GM21717 (cell line): ENCODE results near the gene CFAP92.

Experiments
- ATAC-seq: cut with Tn5 transposase; IDR thresholded peaks from one replicate; pipeline ENCODE4 v1.9.1; 2021; ENCODE audit warnings: mild to moderate bottlenecking, moderate library complexity; ENCODE audit not compliant: unreplicated experiment

Gene CFAP92

GRCh38 chr3:128993461-128994172 lies at the start of gene CFAP92:
TSS of gene CFAP92 (minus strand) at chr3:128994076. CDS start at chr3:128993304, 772 bp downstream.
- peak; percentile 87 for ATAC-seq

DNA sequence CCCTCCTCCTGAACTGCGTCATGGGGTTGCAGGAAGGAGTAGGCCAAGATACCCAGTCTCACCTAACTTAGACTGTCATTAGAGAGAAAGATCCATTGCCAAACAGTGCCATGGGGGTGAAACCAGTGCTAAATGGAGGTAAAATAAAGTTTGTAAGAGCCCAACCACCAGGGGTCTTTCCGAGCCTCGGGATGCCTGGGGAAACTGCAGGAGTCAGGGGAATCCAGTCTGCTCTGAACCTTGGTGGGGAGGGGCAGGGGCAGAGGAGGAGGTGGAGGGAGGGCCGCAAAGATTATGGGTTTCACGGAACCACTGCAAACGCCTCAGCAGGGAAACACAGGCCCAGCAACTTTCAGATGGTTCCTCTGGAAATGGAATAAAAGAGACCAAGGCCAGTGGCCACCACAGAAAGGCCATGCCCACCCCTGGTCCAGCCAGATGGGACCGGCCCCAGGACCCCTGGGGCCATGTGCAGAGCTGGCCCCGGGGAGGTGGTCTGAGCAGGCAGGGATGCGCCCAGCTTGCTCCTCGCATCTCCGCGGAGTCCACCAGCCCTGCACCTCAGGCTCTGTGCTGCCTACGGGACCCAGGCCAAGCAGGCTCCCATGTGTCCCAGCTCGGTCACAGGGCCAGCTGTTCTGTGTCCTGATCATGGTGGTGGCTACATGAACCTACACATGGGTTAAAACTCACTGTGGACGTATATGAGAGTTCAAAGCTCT lies 46.9 kb upstream of the CFAP92 start:
- no peak for ATAC-seq

DNA sequence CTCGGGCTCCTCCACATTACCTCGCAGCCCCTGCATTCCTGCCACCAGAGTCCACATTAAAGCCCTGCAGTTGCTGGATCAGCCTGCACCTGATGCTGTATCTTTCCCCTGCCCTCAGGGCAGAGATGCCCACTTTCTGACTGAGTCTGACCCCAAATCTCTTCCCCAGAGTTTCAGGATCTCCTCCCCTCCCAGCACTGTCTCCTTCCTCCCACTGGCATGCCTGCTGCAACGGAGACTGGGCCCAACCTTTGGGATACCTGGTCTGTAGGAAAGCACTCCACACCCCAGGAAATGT lies 46.1 kb upstream of the CFAP92 start:
- no peak for ATAC-seq

GRCh38 chr3:129039271-129040038 lies 45.6 kb upstream of the CFAP92 start:
- no peak for ATAC-seq

- ATAC-seq, result no peak
These were observed 44.4 kb upstream of the CFAP92 start for GRCh38 chr3:129038121-129038855.

- ATAC-seq, result no peak
These were observed 43.2 kb upstream of the CFAP92 start for GRCh38 chr3:129037093-129037419.

DNA sequence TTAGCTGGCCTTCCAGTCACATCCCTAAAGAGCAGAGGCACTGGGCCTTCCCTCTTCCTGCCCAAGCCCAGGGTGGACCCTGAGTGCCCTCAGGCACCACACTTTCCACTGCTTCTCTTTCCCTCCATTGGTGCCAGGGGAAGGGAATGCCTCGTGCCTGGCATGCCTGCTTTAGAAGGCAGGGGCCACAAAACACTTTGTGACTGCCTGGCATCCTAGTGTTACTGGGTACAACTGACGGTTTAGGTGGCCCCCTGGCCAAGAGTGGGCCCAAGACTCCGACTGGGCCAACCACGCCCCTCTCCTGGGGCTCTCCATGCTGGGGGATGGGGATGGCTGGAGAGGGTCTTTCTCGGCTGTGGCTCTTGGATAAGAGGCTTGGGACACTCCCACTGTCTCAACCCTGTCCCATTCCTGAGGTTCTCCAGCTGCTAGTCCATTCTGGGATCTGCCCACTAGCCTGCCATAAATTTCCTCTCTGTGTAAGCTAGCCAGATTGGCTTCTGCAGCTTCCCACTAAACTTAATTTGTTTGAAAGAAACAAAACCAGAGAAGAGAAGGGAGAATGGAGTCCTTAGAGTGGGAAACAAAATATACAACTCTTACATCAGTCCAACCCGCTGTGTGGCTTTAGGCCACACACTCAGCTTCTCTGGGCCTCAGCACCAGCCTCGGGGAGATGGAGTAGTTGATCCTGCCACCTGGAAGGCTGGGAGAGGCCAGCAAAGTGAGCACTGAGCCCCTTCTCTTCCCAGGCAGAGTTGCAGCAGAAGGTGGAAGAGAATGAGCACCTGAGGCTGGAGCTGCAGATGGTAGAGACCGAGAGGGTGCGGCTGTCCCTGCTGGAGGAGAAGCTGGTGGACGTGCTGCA lies 42.6 kb upstream of the CFAP92 start:
- no peak for ATAC-seq

DNA sequence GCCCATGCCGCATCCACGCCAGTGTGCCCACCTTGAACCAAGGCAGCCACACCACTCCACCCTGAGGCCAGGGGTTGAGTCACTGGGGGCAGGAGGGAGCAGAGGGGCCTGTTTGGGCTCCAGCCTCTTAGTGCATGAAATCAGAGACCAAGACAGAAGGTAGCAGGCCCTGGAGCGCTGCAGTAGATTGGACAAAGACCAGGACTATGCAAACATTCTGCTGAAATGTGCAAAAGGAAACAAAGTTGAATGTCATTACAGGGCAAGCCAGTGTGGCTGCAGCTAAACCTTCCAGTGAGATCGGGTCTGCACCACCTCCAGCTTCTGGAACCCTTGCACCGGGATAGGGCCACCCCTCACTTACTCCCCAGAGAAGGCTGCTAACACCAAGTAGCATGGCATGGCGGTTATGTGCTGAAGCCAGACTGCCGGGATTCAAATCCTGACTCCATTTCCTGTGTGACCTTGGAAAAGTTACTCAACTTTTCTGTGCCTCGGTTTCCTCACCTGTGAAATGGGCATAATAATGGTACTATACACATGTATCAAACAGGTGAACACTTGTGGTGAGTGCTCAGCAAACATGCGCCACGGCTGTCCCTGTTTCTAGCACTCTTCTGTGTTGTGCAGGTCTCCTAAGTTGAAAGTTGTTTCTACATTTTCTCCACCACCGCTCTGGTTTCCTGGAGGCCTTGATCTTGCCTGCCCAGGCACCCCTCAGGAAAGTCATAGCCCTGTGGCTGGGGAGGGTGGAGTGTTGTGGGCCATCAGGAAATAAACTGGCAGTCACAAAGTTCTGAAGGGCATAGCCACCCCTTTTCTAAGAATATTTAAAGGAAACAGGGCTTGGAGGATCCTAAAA lies 41.7 kb upstream of the CFAP92 start:
- ATAC-seq, result no peak

- ATAC-seq, result no peak
These were observed 40.8 kb upstream of the CFAP92 start for GRCh38 chr3:129034642-129035041.

DNA sequence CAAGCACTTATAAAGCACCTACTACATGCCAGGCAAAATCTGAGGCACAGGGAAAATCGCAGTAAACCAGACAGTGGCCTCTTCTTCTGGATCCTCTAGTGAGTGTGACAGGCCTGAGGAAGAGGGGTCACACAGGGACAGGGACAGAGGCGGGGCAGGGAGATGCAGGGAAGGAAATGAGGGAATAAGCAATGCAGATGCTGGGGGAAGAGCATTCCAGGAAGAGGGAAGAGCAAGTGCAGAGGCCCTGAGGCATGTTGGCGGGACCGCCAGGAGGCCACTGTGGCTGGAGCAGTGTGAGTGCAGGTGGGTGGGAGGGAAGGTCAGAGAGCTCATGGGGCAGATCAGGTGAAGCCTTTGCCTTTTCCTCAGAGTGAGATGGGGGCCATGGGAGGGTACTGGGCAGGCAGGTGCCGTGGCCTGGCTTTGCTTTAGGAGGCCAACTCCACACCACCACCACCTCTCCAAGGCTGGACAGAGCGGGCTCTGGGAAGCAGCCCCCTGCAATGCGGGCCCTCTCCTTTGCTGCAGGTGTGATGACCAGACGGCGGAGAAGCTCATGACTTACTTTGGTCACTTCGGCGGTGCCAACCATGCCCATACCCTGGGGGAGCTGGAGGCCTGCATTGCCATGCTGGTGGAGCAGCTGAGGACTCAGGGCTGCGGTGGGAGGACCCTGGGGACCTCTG lies 39.9 kb upstream of the CFAP92 start:
- no peak for ATAC-seq

DNA sequence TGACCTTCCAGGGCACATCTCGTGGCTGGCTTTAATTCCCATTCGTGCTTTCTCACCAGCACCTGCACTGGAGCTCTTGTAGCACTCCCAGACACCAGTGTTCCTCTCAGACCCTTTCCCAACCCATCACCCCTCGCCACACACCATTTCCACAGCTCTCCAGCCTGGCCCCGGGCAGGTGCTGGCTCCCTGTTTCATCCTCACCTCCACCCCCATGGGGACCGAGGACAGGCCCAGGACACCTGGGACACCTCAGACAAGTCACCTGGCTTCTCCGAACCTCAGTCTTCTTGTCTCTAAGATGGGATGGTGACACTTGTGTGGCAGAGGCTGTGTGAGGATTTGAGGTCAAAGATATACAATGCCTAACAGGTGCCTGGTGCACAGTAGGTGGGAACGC lies 39.3 kb upstream of the CFAP92 start:
- no peak for ATAC-seq

DNA sequence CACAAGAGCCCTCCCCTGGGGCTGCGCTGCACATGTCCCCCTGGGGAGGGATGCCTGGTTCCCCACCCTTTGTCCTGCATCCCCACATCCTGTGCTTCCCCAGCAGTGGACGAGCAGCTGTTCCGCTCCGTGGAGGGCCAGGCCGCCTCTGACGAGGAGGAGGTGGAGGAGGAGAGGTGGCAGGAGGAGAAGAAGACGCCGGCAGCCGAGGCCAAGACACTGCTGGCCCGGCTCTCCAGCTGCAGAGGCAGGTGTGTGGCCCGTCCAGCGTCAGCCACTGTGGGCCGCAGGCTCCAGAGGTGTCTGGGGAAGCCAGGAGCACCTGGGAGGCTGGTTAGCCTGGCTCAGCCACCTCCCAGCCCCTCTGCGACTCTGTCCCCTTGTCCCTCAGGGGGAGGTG lies 38.8 kb upstream of the CFAP92 start:
- no peak for ATAC-seq

GRCh38 chr3:129031476-129032215 lies 37.8 kb upstream of the CFAP92 start:
- no peak for ATAC-seq

DNA sequence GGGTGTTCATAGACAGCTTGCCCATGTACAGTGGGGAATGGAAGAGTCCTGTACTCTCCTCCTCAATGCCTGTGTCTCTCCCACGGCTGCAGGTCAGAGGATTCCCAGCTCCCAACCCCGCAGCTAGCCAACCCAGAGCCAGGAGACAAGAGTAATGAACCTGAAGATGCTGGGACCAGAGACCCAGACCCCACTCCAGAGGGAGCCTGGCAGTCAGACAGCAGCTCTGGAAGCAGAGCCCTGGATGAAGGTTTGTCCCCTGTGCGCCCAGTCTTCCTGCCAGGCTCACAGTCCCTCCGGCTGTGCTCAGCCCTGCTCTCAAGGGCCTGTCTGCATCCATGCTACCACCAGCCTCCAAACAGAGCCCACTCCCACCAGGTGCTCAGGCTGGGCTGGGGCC lies 36.7 kb upstream of the CFAP92 start:
- no peak for ATAC-seq

- ATAC-seq, result no peak
These were observed 35.0 kb upstream of the CFAP92 start for GRCh38 chr3:129028866-129029265.

DNA sequence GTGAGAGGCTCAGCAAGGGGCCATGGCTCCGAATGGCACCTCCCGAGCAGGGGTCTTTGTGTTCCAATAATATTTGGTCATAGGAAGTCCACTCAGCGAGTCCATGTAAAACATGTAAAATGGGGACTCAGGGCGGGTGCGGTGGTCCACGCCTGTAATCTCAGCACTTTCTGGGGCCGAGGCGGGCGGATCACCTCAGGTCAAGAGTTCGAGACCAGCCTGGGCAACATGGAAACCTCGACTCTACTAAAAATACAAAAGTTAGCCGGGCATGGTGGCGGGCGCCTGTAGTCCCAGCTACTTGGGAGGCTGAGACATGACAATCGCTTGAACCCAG lies 33.6 kb upstream of the CFAP92 start:
- ATAC-seq, result no peak

- ATAC-seq, result peak; percentile 96
These were observed 33.1 kb upstream of the CFAP92 start for GRCh38 chr3:129026728-129027543.
